ENCODE results near the gene MRPL52. TPM values are rescaled to one million over a fixed set of nuclear protein-coding genes. Genes with fewer than 3 reads are reported as not detected.

MRPL52 gene
- total RNA-seq, 2 donors from 2014 or later = 36.2 to 44.6 TPM

DNA sequence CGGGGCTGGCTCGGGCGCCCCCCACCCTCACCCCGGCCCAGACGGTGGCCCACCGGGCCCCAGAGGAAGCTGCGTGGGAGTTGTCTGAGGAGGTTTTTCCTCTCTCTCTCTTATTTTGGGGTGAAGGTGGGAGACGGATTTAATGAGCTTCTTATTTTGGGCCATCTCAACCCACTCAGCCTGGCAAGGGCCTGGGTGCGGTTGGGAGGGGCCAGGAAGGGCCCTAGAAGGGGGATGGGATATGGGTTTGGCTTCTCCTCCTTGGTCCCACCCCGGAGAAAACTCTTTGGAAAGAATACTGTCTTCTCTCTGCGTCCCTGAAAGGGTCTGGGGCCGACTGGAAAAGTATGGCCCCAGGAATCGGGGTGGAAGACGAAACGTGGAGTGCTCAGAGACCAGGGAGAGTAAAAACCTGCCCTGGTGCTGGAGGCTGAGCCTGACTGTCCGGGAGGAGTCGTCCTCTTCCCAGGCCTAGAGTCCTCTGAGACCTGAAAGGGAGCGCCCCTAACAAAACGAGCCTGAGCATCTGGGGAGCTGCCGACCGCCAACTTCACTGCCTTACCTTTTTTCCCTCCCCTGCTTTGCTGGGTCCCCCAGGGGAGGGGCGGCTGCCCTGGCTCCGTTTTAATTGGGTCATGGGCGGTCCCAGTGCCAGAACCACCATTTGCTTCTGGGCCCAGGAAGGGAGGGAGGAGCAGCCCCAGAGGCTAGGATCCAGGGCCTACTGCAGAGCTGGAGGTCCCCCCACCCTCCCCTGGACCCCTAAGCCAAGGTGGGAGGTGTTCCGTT, 8.3 kb downstream of the MRPL52 start:
- DNase-seq (no peak), ATAC-seq (no peak)
- peaks cover 14% of the 10 kb centered on the region for H3K4me1 Mint-ChIP-seq
- peak overlapping the region; percentile 68 for H3K4me3 Mint-ChIP-seq
- no peak overlapping the region for H3K27ac Mint-ChIP-seq
- H3K36me3 Mint-ChIP-seq (ENCODE audit: low read depth) = peaks cover 6% of the 10 kb centered on the region
- H3K27me3 Mint-ChIP-seq = peaks cover 42% of the 10 kb centered on the region
- H3K9me3 ChIP-seq (ENCODE audit: control insufficient read depth, low read length, poor library complexity, severe bottlenecking) = no peaks in the 10 kb centered on the region

DNA sequence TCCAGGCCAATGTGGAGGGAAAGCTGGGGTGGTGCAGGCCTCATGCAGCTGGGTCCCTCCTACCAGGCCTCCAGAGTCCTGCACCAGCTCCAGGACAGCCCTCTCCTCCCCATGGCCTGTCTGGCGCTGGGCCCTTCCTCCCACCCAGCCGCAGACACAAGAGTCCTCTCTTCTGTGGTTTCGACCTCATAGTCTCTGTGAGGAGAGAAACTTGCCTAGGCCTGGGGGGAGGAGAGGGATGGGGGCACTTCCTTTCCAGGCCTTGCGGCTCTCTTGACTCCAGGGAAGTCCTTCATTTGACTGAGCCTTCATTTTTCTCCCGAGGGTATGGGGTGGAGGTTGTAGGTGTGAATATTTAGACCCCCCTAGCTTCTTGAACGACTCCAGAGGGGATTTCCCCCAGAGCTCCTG, 8.9 kb downstream of the MRPL52 start:
- no peak for DNase-seq
- no peak for ATAC-seq
- no peak overlapping the region for H3K27ac Mint-ChIP-seq

DNA sequence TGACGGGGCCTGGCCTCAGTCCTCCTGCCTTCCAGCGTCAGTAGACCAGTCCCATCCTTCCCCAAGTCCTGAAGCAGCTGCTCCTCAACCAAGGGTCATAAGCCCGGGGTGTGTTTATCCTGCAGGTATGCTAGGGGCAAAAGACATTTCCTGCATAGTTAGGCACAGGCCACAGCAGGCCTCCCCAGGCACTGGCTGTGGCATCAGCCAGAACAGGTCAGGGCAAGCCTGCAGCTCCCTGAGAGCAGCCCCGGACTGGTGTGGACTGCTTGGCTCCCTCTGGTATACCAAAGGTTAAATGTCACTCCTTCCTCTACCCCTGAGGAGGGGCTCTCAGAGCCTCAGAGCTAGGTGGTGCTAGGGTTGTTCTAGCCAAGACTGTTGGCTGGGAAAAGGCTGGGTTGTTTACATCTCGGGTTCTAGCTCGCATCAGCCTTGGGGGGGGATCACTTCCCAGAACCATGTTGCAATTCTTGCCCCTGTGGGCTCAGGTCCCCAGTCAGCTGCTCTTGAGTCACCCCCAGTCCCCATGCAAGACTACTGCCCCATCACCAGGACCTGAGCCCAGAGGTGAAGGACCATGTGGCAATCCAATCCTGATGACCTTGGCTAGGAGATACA, 9.6 kb downstream of the MRPL52 start:
- Mint-ChIP-seq H3K36me3 (ENCODE audit: low read depth) (peaks cover 6% of the 10 kb centered on the region), H3K27me3 (peaks cover 51% of the 10 kb centered on the region), H3K4me1 (peaks cover 14% of the 10 kb centered on the region), H3K27ac (no peak overlapping the region), H3K4me3 (no peak overlapping the region)
- no peaks in the 10 kb centered on the region for H3K9me3 ChIP-seq (ENCODE audit: control insufficient read depth, low read length, poor library complexity, severe bottlenecking)
- ATAC-seq (no peak), DNase-seq (no peak)

More for the DNA sequence above, 8.9 kb downstream of the MRPL52 start:
- peaks cover 6% of the 10 kb centered on the region for H3K36me3 Mint-ChIP-seq (ENCODE audit: low read depth)
- H3K9me3 ChIP-seq (ENCODE audit: control insufficient read depth, low read length, poor library complexity, severe bottlenecking) = no peaks in the 10 kb centered on the region
- peaks cover 48% of the 10 kb centered on the region for H3K27me3 Mint-ChIP-seq
- H3K4me3 Mint-ChIP-seq = peak overlapping the region; percentile 55
- H3K4me1 Mint-ChIP-seq = peaks cover 14% of the 10 kb centered on the region

DNA sequence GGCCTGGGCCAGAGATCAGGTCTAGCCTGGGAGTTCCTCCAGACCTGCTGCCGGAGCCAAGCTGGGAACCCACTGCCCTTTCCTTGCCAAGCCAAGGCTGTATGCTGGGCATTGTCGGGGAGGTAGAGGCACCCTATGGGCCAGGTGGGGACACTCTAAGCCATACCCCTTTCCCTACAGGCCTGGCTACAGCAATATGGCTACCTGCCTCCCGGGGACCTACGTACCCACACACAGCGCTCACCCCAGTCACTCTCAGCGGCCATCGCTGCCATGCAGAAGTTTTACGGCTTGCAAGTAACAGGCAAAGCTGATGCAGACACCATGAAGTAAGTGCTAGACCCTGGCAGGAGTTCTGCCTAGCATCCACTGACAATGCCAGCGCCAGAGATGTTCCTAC, 11.6 kb downstream of the MRPL52 start:
- ATAC-seq (no peak), DNase-seq (no peak)
- H3K4me1 Mint-ChIP-seq = peaks cover 11% of the 10 kb centered on the region
- no peak overlapping the region for H3K27ac Mint-ChIP-seq
- no peak overlapping the region for H3K4me3 Mint-ChIP-seq
- H3K9me3 ChIP-seq (ENCODE audit: control insufficient read depth, low read length, poor library complexity, severe bottlenecking) = no peaks in the 10 kb centered on the region
- peaks cover 69% of the 10 kb centered on the region for H3K27me3 Mint-ChIP-seq
- peaks cover 3% of the 10 kb centered on the region for H3K36me3 Mint-ChIP-seq (ENCODE audit: low read depth)

DNA sequence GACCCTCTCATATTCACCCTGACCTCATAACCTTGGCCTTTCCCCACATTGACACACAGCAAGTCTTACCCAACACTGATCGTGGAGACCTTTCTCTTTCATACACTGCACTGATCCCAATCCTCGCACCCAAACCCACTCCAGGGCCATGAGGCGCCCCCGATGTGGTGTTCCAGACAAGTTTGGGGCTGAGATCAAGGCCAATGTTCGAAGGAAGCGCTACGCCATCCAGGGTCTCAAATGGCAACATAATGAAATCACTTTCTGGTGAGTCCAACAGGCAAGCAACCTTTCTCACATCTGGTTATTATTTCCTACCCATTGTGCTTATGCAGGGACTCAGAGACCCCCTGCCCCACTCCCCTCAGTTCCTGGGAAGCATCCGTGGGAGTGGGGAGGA, 12.1 kb downstream of the MRPL52 start:
- H3K27ac Mint-ChIP-seq = no peak overlapping the region
- H3K4me3 Mint-ChIP-seq = no peak overlapping the region
- H3K9me3 ChIP-seq (ENCODE audit: control insufficient read depth, low read length, poor library complexity, severe bottlenecking) = no peaks in the 10 kb centered on the region
- peaks cover 10% of the 10 kb centered on the region for H3K4me1 Mint-ChIP-seq
- no peak for ATAC-seq
- DNase-seq = no peak
- peaks cover 73% of the 10 kb centered on the region for H3K27me3 Mint-ChIP-seq
- H3K36me3 Mint-ChIP-seq (ENCODE audit: low read depth) = peaks cover 3% of the 10 kb centered on the region

DNA sequence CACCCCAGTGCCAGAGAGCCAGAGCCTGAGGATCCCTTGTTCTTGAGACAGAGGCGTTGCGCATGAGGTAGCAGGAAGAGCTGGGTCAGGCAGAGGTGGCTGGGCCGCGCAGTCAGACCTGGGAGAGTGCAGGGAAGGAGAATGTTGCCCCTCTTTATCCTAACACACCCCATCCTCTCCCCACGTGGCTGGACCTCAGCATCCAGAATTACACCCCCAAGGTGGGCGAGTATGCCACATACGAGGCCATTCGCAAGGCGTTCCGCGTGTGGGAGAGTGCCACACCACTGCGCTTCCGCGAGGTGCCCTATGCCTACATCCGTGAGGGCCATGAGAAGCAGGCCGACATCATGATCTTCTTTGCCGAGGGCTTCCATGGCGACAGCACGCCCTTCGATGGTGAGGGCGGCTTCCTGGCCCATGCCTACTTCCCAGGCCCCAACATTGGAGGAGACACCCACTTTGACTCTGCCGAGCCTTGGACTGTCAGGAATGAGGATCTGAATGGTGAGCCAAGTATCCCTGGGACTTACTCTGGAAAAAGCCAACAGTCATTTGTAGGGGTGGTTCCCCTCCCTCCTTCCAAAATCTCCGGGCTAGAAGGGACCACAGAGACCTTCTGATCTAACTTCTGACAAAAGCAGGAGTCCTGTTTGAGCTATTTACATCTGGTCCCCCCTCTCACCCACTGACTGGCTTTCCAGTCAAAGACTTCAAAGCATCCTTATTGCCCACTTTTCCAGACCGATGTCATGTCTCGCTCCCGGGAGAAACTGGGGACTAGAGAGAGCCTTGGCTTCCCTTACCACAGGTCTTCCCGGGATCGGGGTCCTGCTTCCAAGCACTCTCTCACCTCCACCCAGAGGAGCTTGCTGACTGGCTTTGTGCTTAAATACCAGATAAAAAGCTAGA, 12.8 kb downstream of the MRPL52 start:
- H3K36me3 Mint-ChIP-seq (ENCODE audit: low read depth) = peaks cover 3% of the 10 kb centered on the region
- DNase-seq (no peak), ATAC-seq (no peak)
- peaks cover 68% of the 10 kb centered on the region for H3K27me3 Mint-ChIP-seq
- H3K4me1 Mint-ChIP-seq = peaks cover 7% of the 10 kb centered on the region
- H3K9me3 ChIP-seq (ENCODE audit: control insufficient read depth, low read length, poor library complexity, severe bottlenecking) = no peaks in the 10 kb centered on the region
- H3K27ac Mint-ChIP-seq = no peak overlapping the region
- no peak overlapping the region for H3K4me3 Mint-ChIP-seq

DNA sequence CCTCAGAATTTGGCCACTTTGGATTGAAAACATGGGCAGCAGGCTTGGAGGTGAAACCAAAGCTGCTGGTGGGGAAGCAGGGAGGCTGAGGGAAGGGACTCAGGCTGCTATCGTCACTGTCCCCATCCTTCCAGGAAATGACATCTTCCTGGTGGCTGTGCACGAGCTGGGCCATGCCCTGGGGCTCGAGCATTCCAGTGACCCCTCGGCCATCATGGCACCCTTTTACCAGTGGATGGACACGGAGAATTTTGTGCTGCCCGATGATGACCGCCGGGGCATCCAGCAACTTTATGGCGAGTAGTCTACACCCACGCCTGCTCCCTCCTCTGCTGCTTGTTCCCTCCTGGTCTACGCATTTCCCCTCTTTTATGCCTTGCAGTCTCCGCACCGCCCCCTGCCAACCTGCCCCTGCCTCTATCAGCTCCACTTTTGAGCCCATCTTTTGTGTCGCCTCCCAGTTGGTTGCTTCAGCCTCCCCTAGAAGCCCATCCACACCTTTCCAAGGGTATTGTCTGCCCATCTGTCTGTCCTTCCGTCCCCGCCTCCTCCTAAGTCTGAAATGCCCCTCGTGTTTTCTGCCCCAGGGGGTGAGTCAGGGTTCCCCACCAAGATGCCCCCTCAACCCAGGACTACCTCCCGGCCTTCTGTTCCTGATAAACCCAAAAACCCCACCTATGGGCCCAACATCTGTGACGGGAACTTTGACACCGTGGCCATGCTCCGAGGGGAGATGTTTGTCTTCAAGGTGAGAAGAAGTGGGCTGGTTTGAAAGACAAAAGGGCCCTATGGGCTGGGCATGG, 13.6 kb downstream of the MRPL52 start:
- H3K4me3 Mint-ChIP-seq = no peak overlapping the region
- H3K27me3 Mint-ChIP-seq = peaks cover 62% of the 10 kb centered on the region

DNA sequence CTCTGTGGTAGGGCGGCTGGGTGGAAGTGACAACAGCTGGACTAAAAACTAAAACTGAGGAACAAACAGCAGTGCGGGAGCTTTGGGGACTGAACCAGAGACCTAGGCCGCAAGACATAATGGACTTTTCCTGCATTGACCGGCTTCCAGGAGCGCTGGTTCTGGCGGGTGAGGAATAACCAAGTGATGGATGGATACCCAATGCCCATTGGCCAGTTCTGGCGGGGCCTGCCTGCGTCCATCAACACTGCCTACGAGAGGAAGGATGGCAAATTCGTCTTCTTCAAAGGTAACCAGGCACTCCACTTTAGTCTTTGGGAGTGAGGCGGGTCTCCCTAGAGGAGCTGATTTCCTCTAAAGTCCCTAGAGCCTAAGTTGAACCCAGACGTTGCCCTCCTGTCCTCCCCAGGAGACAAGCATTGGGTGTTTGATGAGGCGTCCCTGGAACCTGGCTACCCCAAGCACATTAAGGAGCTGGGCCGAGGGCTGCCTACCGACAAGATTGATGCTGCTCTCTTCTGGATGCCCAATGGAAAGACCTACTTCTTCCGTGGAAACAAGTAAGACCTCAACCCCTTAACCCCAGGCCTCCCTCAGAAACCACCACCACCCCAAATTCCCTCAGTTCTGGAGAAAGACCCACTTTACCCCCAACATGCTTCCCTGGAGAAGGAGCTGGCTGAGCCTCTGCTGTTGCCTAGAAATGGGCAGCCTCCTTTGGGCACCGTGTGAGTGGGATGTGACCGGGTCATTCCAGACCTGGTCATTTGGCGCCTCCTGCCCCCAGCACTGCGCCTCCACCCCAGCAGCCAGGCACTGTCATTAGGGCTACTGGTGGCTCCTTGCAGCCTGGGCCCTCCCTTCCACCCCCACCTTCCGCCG, 14.8 kb downstream of the MRPL52 start:
- no peaks in the 10 kb centered on the region for H3K9me3 ChIP-seq (ENCODE audit: control insufficient read depth, low read length, poor library complexity, severe bottlenecking)
- Mint-ChIP-seq H3K4me3 (no peak overlapping the region), H3K27ac (no peak overlapping the region), H3K4me1 (peaks cover 2% of the 10 kb centered on the region), H3K27me3 (peaks cover 50% of the 10 kb centered on the region), H3K36me3 (ENCODE audit: low read depth) (no peaks in the 10 kb centered on the region)
- ATAC-seq (no peak), DNase-seq (no peak)

More for the DNA sequence above, 13.6 kb downstream of the MRPL52 start:
- peaks cover 7% of the 10 kb centered on the region for H3K4me1 Mint-ChIP-seq
- DNase-seq = no peak
- peaks cover 3% of the 10 kb centered on the region for H3K36me3 Mint-ChIP-seq (ENCODE audit: low read depth)
- no peak for ATAC-seq
- H3K9me3 ChIP-seq (ENCODE audit: control insufficient read depth, low read length, poor library complexity, severe bottlenecking) = no peaks in the 10 kb centered on the region
- H3K27ac Mint-ChIP-seq = no peak overlapping the region

DNA sequence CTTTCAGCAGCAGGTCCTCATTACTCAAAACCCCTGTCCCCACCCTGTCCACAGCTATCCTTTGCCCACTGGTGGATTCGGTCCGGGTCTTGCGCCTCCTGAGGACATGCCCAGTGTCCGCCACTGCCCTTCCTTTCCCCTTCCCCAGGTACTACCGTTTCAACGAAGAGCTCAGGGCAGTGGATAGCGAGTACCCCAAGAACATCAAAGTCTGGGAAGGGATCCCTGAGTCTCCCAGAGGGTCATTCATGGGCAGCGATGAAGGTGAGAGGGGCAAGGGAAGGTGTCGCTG, 15.4 kb downstream of the MRPL52 start:
- H3K27ac Mint-ChIP-seq = no peak overlapping the region

DNA sequence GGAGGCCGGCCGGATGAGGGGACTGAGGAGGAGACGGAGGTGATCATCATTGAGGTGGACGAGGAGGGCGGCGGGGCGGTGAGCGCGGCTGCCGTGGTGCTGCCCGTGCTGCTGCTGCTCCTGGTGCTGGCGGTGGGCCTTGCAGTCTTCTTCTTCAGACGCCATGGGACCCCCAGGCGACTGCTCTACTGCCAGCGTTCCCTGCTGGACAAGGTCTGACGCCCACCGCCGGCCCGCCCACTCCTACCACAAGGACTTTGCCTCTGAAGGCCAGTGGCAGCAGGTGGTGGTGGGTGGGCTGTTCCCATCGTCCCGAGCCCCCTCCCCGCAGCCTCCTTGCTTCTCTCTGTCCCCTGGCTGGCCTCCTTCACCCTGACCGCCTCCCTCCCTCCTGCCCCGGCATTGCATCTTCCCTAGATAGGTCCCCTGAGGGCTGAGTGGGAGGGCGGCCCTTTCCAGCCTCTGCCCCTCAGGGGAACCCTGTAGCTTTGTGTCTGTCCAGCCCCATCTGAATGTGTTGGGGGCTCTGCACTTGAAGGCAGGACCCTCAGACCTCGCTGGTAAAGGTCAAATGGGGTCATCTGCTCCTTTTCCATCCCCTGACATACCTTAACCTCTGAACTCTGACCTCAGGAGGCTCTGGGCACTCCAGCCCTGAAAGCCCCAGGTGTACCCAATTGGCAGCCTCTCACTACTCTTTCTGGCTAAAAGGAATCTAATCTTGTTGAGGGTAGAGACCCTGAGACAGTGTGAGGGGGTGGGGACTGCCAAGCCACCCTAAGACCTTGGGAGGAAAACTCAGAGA, 16.3 kb downstream of the MRPL52 start:
- H3K27ac Mint-ChIP-seq = no peak overlapping the region
- H3K4me3 Mint-ChIP-seq = no peak overlapping the region
- no peaks in the 10 kb centered on the region for H3K4me1 Mint-ChIP-seq
- DNase-seq (no peak), ATAC-seq (no peak)
- no peaks in the 10 kb centered on the region for H3K9me3 ChIP-seq (ENCODE audit: control insufficient read depth, low read length, poor library complexity, severe bottlenecking)
- H3K27me3 Mint-ChIP-seq = peaks cover 40% of the 10 kb centered on the region
- H3K36me3 Mint-ChIP-seq (ENCODE audit: low read depth) = no peaks in the 10 kb centered on the region

More for the DNA sequence above, 15.4 kb downstream of the MRPL52 start:
- no peaks in the 10 kb centered on the region for H3K9me3 ChIP-seq (ENCODE audit: control insufficient read depth, low read length, poor library complexity, severe bottlenecking)
- no peaks in the 10 kb centered on the region for H3K36me3 Mint-ChIP-seq (ENCODE audit: low read depth)
- DNase-seq (no peak), ATAC-seq (no peak)
- peaks cover 48% of the 10 kb centered on the region for H3K27me3 Mint-ChIP-seq
- H3K4me3 Mint-ChIP-seq = no peak overlapping the region
- H3K4me1 Mint-ChIP-seq = peaks cover 2% of the 10 kb centered on the region

DNA sequence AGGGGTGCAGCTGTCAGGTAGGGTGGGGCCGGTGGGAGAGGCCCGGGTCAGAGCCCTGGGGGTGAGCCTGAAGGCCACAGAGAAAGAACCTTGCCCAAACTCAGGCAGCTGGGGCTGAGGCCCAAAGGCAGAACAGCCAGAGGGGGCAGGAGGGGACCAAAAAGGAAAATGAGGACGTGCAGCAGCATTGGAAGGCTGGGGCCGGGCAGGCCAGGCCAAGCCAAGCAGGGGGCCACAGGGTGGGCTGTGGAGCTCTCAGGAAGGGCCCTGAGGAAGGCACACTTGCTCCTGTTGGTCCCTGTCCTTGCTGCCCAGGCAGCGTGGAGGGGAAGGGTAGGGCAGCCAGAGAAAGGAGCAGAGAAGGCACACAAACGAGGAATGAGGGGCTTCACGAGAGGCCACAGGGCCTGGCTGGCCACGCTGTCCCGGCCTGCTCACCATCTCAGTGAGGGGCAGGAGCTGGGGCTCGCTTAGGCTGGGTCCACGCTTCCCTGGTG, 17.2 kb downstream of the MRPL52 start:
- Mint-ChIP-seq H3K27me3 (peaks cover 34% of the 10 kb centered on the region), H3K36me3 (ENCODE audit: low read depth) (no peaks in the 10 kb centered on the region), H3K27ac (no peak overlapping the region), H3K4me1 (peaks cover 2% of the 10 kb centered on the region), H3K4me3 (no peak overlapping the region)
- H3K9me3 ChIP-seq (ENCODE audit: control insufficient read depth, low read length, poor library complexity, severe bottlenecking) = no peaks in the 10 kb centered on the region
- DNase-seq (no peak), ATAC-seq (no peak)
